ENCODE results near the gene EPB41L4A.
A peak's percentile ranks its signal among the peaks of the same experiment; 100 is the strongest.

EPB41L4A gene

DNA sequence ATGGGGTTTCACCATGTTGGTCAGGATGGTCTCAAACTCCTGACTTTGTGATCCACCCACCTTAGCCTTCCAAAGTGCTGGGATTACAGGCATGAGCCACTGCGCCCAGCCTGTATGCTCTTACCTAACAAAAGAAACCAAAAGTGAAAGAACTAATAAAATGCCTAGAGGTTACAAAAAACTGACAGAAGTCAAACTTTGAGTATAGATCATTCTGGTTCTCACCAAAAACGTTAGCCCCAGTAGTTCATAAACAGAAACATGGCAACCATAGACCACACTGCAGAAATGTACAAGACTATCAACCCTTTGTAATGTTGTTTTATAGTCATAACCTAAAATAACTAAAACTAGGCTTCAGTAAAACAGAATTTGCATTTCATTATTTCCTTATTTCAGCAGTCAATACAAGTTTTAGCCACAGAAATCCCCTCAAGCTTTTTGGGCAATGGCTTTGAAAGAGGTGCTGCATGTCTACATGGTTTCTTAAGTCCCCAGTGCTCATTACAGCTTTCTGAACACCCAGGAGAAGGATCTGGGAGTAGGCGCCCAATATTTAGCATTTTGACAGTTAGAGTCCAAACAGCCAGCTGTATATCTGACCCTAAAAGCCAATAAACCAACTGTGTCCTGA, 72.5 kb downstream of the EPB41L4A start:
- DNase-seq (ENCODE audit: low read depth), result peak; percentile 56
- TF ChIP-seq, protein P1, sequence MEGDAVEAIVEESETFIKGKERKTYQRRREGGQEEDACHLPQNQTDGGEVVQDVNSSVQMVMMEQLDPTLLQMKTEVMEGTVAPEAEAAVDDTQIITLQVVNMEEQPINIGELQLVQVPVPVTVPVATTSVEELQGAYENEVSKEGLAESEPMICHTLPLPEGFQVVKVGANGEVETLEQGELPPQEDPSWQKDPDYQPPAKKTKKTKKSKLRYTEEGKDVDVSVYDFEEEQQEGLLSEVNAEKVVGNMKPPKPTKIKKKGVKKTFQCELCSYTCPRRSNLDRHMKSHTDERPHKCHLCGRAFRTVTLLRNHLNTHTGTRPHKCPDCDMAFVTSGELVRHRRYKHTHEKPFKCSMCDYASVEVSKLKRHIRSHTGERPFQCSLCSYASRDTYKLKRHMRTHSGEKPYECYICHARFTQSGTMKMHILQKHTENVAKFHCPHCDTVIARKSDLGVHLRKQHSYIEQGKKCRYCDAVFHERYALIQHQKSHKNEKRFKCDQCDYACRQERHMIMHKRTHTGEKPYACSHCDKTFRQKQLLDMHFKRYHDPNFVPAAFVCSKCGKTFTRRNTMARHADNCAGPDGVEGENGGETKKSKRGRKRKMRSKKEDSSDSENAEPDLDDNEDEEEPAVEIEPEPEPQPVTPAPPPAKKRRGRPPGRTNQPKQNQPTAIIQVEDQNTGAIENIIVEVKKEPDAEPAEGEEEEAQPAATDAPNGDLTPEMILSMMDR (IDR thresholded peaks at IDR 0.05; ENCODE audit: insufficient read depth, low read depth, low read length, missing control alignments), result no peak
- H3K4me3 ChIP-seq (ENCODE audit: low read depth, low read length), result peak overlapping the region; percentile 21; the same call in 1 of the 2 replicates

DNA sequence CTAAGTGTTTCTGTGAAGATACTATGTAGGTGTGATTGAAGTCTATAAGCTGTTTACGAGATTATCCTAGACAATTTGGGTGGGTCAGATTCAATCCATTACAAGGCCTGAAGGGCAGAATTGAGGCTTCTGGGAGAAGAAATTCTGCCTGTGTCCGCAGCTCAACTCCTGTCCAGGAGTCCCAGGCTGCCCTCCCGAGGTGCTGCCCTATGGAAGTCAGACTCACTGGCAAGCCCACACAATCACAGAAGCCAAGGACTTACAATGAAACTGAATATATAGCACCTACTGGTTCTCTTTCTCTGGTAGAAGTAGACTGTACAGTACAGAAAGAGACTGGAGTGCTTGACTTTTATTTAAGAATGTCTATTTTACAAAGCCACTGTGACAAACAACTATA, 74.5 kb downstream of the EPB41L4A start:
- H3K4me3 ChIP-seq (ENCODE audit: low read depth, low read length), result no peak overlapping the region
- no peak for DNase-seq (ENCODE audit: low read depth)
- TF ChIP-seq, protein P1 (IDR thresholded peaks at IDR 0.05; ENCODE audit: insufficient read depth, low read depth, low read length, missing control alignments), result no peak

DNA sequence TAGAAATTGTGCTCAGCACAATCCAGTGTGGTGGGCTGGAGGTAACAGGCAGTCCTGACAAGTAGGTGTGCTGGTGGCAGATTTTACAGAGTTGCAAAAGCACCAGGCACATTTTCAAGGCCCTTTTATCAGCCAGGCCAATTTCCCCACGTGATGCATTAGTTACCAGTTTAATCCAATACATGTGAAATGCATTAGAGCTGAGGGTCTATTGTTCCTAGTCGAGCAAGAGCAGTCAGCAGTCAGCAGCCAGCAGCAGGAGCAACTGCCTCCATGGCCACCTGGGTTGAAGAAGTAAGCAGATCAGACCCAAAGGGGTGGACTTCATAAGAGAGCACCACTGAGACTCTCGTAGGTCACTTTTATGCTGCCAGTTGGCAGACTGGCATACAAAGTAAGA, 76.7 kb downstream of the EPB41L4A start:
- no peak for DNase-seq (ENCODE audit: low read depth)
- H3K4me3 ChIP-seq (ENCODE audit: low read depth, low read length), result no peak overlapping the region
- TF ChIP-seq, protein P1 (IDR thresholded peaks at IDR 0.05; ENCODE audit: insufficient read depth, low read depth, low read length, missing control alignments), result no peak

DNA sequence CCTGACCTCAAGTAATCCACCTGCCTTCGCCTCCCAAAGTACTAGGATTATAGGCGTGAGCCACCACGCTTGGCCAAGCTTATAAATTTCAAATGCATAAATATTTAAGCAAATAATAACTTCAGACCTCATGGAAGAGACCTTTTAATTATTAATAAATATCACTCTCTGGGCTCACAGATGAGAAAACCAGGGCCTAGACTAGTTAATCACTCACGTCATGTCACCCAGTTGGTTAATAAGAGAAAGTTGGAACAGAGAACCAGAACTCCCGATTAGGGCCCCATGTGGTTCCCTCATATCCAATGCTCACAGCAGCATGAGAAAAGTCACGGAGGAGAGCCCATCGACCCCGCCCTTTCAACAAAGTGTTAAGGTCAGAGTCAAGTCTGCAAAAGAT, 79.3 kb downstream of the EPB41L4A start:
- TF ChIP-seq, protein P1 (IDR thresholded peaks at IDR 0.05; ENCODE audit: insufficient read depth, low read depth, low read length, missing control alignments), result no peak
- DNase-seq (ENCODE audit: low read depth), result no peak
- no peak overlapping the region for H3K4me3 ChIP-seq (ENCODE audit: low read depth, low read length)

DNA sequence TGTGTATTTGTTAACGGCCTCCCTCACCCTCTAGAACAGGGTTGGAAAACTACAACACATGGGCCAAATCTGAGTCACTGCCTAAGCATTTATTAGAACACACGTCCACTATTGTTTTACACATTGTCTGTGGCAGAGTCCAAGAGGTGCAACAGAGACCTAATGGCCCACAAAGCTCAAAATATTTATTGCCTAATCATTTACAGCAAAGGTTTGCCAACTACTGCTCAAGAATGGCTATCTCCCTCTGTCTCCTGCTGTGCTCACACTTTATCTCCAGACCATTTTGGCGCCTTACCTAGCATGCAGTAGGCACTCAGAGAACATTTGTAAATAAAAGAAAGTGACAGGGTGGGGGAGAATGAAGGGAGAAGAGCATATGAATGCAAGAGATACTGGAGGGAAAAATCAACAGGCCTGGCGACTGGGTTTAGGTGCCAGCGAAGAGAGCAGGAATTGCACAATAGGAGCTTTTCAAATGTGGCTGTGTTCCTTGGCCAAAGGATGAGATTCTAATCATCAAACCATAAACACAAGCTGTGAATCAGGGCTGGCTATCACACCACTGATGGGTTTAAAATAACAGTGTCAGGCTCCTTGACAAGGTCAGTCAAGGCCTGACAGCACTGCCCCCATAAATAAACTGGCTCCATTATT, 80.3 kb downstream of the EPB41L4A start:
- no peak for DNase-seq (ENCODE audit: low read depth)
- TF ChIP-seq, protein P1 (IDR thresholded peaks at IDR 0.05; ENCODE audit: insufficient read depth, low read depth, low read length, missing control alignments), result no peak
- H3K4me3 ChIP-seq (ENCODE audit: low read depth, low read length), result no peak overlapping the region

DNA sequence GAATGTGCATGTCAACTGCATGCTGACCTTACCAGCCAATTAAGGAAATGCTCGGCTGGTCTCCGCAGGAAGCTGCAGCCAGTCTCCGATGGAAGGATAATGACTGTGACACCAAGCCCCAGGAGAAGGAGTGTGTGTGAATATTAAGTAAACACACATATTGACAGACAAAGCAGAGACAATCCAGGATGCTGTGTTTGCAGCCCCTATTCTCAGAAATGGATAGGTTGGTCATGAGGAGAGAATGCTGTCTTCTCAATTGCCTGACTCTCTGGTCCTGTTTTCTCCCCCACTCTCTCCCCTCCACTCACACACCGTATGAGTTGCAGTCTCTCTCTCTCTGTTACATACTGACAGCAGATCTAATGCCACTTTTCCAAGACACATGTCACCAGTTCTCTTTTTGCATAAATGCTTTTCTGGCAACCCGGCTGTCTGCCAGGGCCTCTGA, 85.7 kb downstream of the EPB41L4A start:
- DNase-seq (ENCODE audit: low read depth), result no peak

More for the DNA sequence above, 85.7 kb downstream of the EPB41L4A start:
- TF ChIP-seq, protein P1 (IDR thresholded peaks at IDR 0.05; ENCODE audit: insufficient read depth, low read depth, low read length, missing control alignments), result no peak
- no peak overlapping the region for H3K4me3 ChIP-seq (ENCODE audit: low read depth, low read length)

All from GM12865 (cell line).